Neural cell (in vitro differentiated cells): ENCODE data around the gene DIAPH1. TPM values are rescaled to one million over a fixed set of nuclear protein-coding genes. Genes with fewer than 3 reads are reported as not detected.

Experiments
- H2AFZ ChIP-seq: fragments of 200-600, 300-800 bp; sonication (generic), shearing (Covaris generic); 2 replicates; pipeline ENCODE4 v1.6.0; 2014; ENCODE audit warnings: low read depth, mild to moderate bottlenecking, antibody characterized with exemption, low read length, moderate library complexity
- H3F3A ChIP-seq: fragments of 200-600 bp; shearing (Covaris generic); 2 replicates; pipeline ENCODE4 v1.6.1; 2016; ENCODE audit warnings: mild to moderate bottlenecking, moderate library complexity, mixed read lengths, antibody characterized with exemption, low read length; ENCODE audit not compliant: insufficient read depth, poor library complexity, severe bottlenecking
- H3K27ac ChIP-seq: fragments of 200-600, 300-800 bp; sonication (generic), shearing (Covaris generic); 2 replicates; pipeline ENCODE4 v1.5.1; 2014; ENCODE audit warnings: mild to moderate bottlenecking, low read length, moderate library complexity
- H3K27me3 ChIP-seq: fragments of 300-800, 200-600 bp; sonication (generic), shearing (Covaris generic); 2 replicates; pipeline ENCODE4 v1.6.0; 2014; ENCODE audit warnings: mild to moderate bottlenecking, low read depth, low read length, moderate library complexity; ENCODE audit not compliant: insufficient read depth
- H3K36me3 ChIP-seq: fragments of 300-800, 200-600 bp; sonication (generic), shearing (Covaris generic); 2 replicates; pipeline ENCODE4 v1.5.1; 2014; ENCODE audit warnings: mild to moderate bottlenecking, antibody characterized with exemption, low read length, moderate library complexity; ENCODE audit not compliant: insufficient read depth
- H3K4me2 ChIP-seq: fragments of 300-800, 200-600 bp; sonication (generic), shearing (Covaris generic); 2 replicates; pipeline ENCODE4 v1.6.0; 2014; ENCODE audit warnings: mild to moderate bottlenecking, low read length
- H3K4me3 ChIP-seq: fragments of 300-800, 200-600 bp; sonication (generic), shearing (Covaris generic); 2 replicates; pipeline ENCODE4 v1.5.1; 2014; ENCODE audit warnings: mild to moderate bottlenecking, low read length, moderate library complexity
- H3K79me2 ChIP-seq: fragments of 200-600 bp; shearing (Covaris generic); replicated peaks from 2 replicates; pipeline ENCODE4 v1.6.0; 2014; ENCODE audit warnings: mild to moderate bottlenecking, low read length, moderate library complexity; ENCODE audit not compliant: insufficient read depth
- H3K9ac ChIP-seq: fragments of 300-800, 200-600 bp; sonication (generic), shearing (Covaris generic); 2 replicates; pipeline ENCODE4 v1.6.1; 2016; ENCODE audit warnings: mild to moderate bottlenecking, low read length, mixed read lengths
- H3K9me2 ChIP-seq: fragments of 200-600 bp; shearing (Covaris generic); 2 replicates; pipeline ENCODE4 v1.6.1; 2016; ENCODE audit warnings: mild to moderate bottlenecking, low read length, mixed read lengths; ENCODE audit not compliant: insufficient read depth
- H3K9me3 ChIP-seq: fragments of 200-600, 300-800 bp; sonication (generic), shearing (Covaris generic); 2 replicates; pipeline ENCODE4 v1.6.1; 2016; ENCODE audit warnings: mild to moderate bottlenecking, mixed run types, low read length, moderate library complexity, mixed read lengths
- H4K20me1 ChIP-seq: fragments of 200-600 bp; shearing (Covaris generic); 2 replicates; pipeline ENCODE4 v1.6.1; 2016; ENCODE audit warnings: mild to moderate bottlenecking, mixed run types; ENCODE audit not compliant: insufficient read depth
- CTCF ChIP-seq: fragments of 450-650 bp; IDR thresholded peaks from 2 replicates; pipeline ENCODE4 v1.5.1; 2014; ENCODE audit warnings: antibody characterized with exemption, mild to moderate bottlenecking, moderate library complexity; ENCODE audit not compliant: poor library complexity, severe bottlenecking
- EP300 ChIP-seq: fragments of 450-650 bp; conservative IDR thresholded peaks from 2 replicates; pipeline ENCODE4 v1.6.1; 2014; ENCODE audit warnings: antibody characterized with exemption, mild to moderate bottlenecking, moderate library complexity; ENCODE audit not compliant: poor library complexity, severe bottlenecking
- EZH2 ChIP-seq: fragments of 200-600, 300-800 bp; shearing (Covaris generic), sonication (generic); IDR thresholded peaks from 2 replicates; pipeline ENCODE4 v1.6.1; 2014; ENCODE audit warnings: antibody characterized with exemption, low read length, borderline replicate concordance, mild to moderate bottlenecking; ENCODE audit not compliant: insufficient read depth, poor library complexity, severe bottlenecking
- MXI1 ChIP-seq: fragments of 450-650 bp; conservative IDR thresholded peaks from 2 replicates; pipeline ENCODE4 v1.6.1; 2014; ENCODE audit warnings: antibody characterized with exemption, mild to moderate bottlenecking; ENCODE audit not compliant: poor library complexity, severe bottlenecking
- POLR2AphosphoS5 ChIP-seq: IDR thresholded peaks from 2 replicates; pipeline ENCODE4 v1.6.1; 2012
- RAD21 ChIP-seq: fragments of 450-650 bp; conservative IDR thresholded peaks from 2 replicates; pipeline ENCODE4 v1.6.1; 2014; ENCODE audit warnings: antibody characterized with exemption, mild to moderate bottlenecking, moderate library complexity
- REST ChIP-seq: IDR thresholded peaks from 2 replicates; pipeline ENCODE4 v1.6.1; 2012; ENCODE audit warnings: borderline replicate concordance
- SMC3 ChIP-seq: fragments of 450-650 bp; conservative IDR thresholded peaks from 2 replicates; pipeline ENCODE4 v1.6.1; 2014; ENCODE audit warnings: antibody characterized with exemption, mild to moderate bottlenecking, moderate library complexity; ENCODE audit not compliant: poor library complexity
- TAF1 ChIP-seq: IDR thresholded peaks from 2 replicates; pipeline ENCODE4 v1.6.1; 2012; ENCODE audit warnings: low read depth
- polyA plus RNA-seq: library from polyadenylated mRNA; depleted of rRNA; stranded (reverse); fragments of >200 nt; gene quantifications from 2 replicates; pipeline ENCODE4 v1.2.3, GENCODE V29; 2014

DIAPH1 gene
- polyA plus RNA-seq, 1 donor from 2014 or later, result 21.9 TPM

- Histone ChIP-seq H3K4me3 (no peak overlapping the region), H3K9me2 (no peaks in the 10 kb centered on the region), H3K27ac (no peak overlapping the region), H3F3A (no peaks in the 10 kb centered on the region), H3K9me3 (no peaks in the 10 kb centered on the region), H2AFZ (no peak overlapping the region), H4K20me1 (no peaks in the 10 kb centered on the region), H3K4me2 (no peak overlapping the region), H3K27me3 (no peaks in the 10 kb centered on the region), H3K79me2 (no peaks in the 10 kb centered on the region), H3K36me3 (no peaks in the 10 kb centered on the region), H3K9ac (no peak overlapping the region)
- no peak for TF ChIP-seq MXI1
- no peak for TF ChIP-seq EZH2
- no peak for TF ChIP-seq SMC3
- no peak for TF ChIP-seq REST
- no peak for TF ChIP-seq TAF1
- TF ChIP-seq POLR2AphosphoS5, result no peak
- no peak for TF ChIP-seq CTCF
- no peak for TF ChIP-seq RAD21
- no peak for TF ChIP-seq EP300
These were observed 44.7 kb upstream of the DIAPH1 start for GRCh38 chr5:141663506-141663905.

GRCh38 chr5:141662028-141662427 lies 43.2 kb upstream of the DIAPH1 start:
- Histone ChIP-seq H4K20me1 (no peaks in the 10 kb centered on the region), H2AFZ (no peak overlapping the region), H3K36me3 (no peaks in the 10 kb centered on the region), H3K9me2 (no peaks in the 10 kb centered on the region), H3K4me3 (no peak overlapping the region), H3K9ac (no peak overlapping the region), H3K27ac (no peak overlapping the region), H3K27me3 (no peaks in the 10 kb centered on the region), H3K4me2 (no peak overlapping the region), H3K9me3 (no peaks in the 10 kb centered on the region), H3K79me2 (no peaks in the 10 kb centered on the region), H3F3A (no peaks in the 10 kb centered on the region)
- TF ChIP-seq MXI1, result no peak
- no peak for TF ChIP-seq RAD21
- TF ChIP-seq EZH2, result no peak
- no peak for TF ChIP-seq POLR2AphosphoS5
- TF ChIP-seq SMC3, result no peak
- TF ChIP-seq TAF1, result no peak
- no peak for TF ChIP-seq REST
- TF ChIP-seq EP300, result no peak
- no peak for TF ChIP-seq CTCF
